Measurements from ENCODE around the gene RIOK1.

GRCh38 chr6:7454696-7455358 lies 65.2 kb downstream of the RIOK1 start:
- TF ChIP-seq, protein P1, sequence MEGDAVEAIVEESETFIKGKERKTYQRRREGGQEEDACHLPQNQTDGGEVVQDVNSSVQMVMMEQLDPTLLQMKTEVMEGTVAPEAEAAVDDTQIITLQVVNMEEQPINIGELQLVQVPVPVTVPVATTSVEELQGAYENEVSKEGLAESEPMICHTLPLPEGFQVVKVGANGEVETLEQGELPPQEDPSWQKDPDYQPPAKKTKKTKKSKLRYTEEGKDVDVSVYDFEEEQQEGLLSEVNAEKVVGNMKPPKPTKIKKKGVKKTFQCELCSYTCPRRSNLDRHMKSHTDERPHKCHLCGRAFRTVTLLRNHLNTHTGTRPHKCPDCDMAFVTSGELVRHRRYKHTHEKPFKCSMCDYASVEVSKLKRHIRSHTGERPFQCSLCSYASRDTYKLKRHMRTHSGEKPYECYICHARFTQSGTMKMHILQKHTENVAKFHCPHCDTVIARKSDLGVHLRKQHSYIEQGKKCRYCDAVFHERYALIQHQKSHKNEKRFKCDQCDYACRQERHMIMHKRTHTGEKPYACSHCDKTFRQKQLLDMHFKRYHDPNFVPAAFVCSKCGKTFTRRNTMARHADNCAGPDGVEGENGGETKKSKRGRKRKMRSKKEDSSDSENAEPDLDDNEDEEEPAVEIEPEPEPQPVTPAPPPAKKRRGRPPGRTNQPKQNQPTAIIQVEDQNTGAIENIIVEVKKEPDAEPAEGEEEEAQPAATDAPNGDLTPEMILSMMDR (IDR thresholded peaks at IDR 0.05), result no peak
- no peak for TF ChIP-seq POLR2A (IDR thresholded peaks at IDR 0.05)
